Mesendoderm (in vitro differentiated cells): ENCODE results near the gene TUBA4B.
A peak's percentile ranks its signal among the peaks of the same experiment; 100 is the strongest.
"Not testable (repeated sequence)": the region's sequence is repeated elsewhere in the genome, so short reads cannot be mapped to it uniquely, and the experiment has no call there.

ENCODE experiments used
- DNase-seq: peaks from one replicate; pipeline ENCODE4 v3.0.0; 2013
- H2AK5ac ChIP-seq: 2 replicates; pipeline ENCODE4 v1.6.1; 2013; ENCODE audit warnings: low read length, inconsistent platforms
- H2BK120ac ChIP-seq: 2 replicates; pipeline ENCODE4 v1.6.1; 2013; ENCODE audit warnings: low read depth, mild to moderate bottlenecking, low read length, moderate library complexity, mixed read lengths
- H2BK15ac ChIP-seq: replicated peaks from 2 replicates; pipeline ENCODE4 v1.6.1; 2013; ENCODE audit warnings: low read depth, mild to moderate bottlenecking, moderate library complexity
- H2BK5ac ChIP-seq: 2 replicates; pipeline ENCODE4 v1.6.1; 2013; ENCODE audit warnings: low read length, inconsistent platforms
- H3K18ac ChIP-seq: 2 replicates; pipeline ENCODE4 v1.6.1; 2013; ENCODE audit warnings: mild to moderate bottlenecking, low read length, mixed read lengths
- H3K23ac ChIP-seq: one replicate; pipeline ENCODE4 v1.6.1; 2013; ENCODE audit warnings: low read length
- H3K27ac ChIP-seq: 2 replicates; pipeline ENCODE4 v1.5.1; 2013; ENCODE audit warnings: low read depth, mild to moderate bottlenecking, inconsistent platforms, low read length, moderate library complexity
- H3K27me3 ChIP-seq: 2 replicates; pipeline ENCODE4 v1.6.1; 2013; ENCODE audit warnings: low read length, control low read depth, mild to moderate bottlenecking, inconsistent platforms; ENCODE audit not compliant: insufficient read depth, poor library complexity
- H3K36me3 ChIP-seq: 2 replicates; pipeline ENCODE4 v1.6.1; 2013; ENCODE audit warnings: low read length, inconsistent platforms; ENCODE audit not compliant: control insufficient read depth, insufficient read depth
- H3K4ac ChIP-seq: one replicate; pipeline ENCODE4 v1.6.1; 2013; ENCODE audit warnings: low read depth, mild to moderate bottlenecking, low read length, moderate library complexity
- H3K4me1 ChIP-seq: 2 replicates; pipeline ENCODE4 v1.6.1; 2013; ENCODE audit warnings: low read depth, low read length, inconsistent platforms; ENCODE audit not compliant: control insufficient read depth
- H3K4me2 ChIP-seq: 2 replicates; pipeline ENCODE4 v1.6.1; 2013; ENCODE audit warnings: low read length
- H3K4me3 ChIP-seq: 2 replicates; pipeline ENCODE4 v1.5.1; 2013; ENCODE audit warnings: mild to moderate bottlenecking, low read length
- H3K56ac ChIP-seq: one replicate; pipeline ENCODE4 v1.6.1; 2013; ENCODE audit warnings: low read length
- H3K79me1 ChIP-seq: 2 replicates; pipeline ENCODE4 v1.6.1; 2013; ENCODE audit warnings: low read length, inconsistent platforms
- H3K79me2 ChIP-seq: 2 replicates; pipeline ENCODE4 v1.6.1; 2013; ENCODE audit warnings: mild to moderate bottlenecking, low read length; ENCODE audit not compliant: control insufficient read depth, insufficient read depth
- H3K9ac ChIP-seq: 2 replicates; pipeline ENCODE4 v1.6.1; 2013; ENCODE audit warnings: low read length, inconsistent platforms
- H4K5ac ChIP-seq: one replicate; pipeline ENCODE4 v1.6.1; 2013; ENCODE audit warnings: low read length
- H4K8ac ChIP-seq: one replicate; pipeline ENCODE4 v1.6.1; 2013; ENCODE audit warnings: low read depth, mild to moderate bottlenecking, control low read depth, low read length, moderate library complexity
- WGBS: extraction: QIAGEN DNeasy Blood & Tissue Kit; methylation state at CpG from one replicate; pipeline ENCODE4 v1.1.7; 2013; ENCODE audit warnings: low lambda C conversion rate, missing lambda C conversion rate; ENCODE audit not compliant: insufficient coverage; ENCODE audit errors: extremely low coverage; 5-methylcytosine and 5-hydroxymethylcytosine counted together

TUBA4B gene

DNA sequence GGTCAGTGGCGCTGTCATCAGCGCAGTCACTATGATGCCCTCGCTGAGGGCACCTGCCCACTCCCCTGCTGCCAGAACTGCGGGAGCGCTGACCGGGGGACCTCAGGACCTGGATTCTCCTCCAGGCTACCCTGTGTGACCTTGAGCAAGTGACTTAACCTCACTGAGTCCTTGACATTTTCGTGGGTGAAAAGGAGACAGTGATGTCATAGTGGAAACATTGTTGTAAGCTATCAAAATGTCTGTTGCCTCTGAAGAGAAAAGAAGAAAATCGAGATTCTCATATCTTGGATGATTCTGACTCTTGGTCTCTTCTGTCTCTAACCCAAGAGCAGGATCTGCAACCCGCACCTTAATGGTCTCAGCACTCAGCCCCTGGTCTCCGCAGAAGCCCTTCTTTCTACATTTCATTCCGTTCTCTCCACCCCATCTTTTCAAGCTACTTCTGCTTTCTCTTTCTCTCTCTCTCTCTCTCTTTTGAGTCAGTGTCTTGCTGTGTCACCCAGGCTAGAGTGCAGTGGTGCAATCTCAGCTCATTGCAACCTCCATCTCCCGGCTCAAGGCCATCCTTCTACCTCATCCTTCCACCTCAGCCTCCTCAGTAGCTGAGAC is 1.7 kb downstream of the TUBA4B start:
- no CpG with 5 or more reads among the region's 12 CpGs for WGBS
- Histone ChIP-seq H3K4me1 (peaks cover 5% of the 10 kb centered on the region), H3K23ac (no peak overlapping the region), H3K79me2 (peaks cover 2% of the 10 kb centered on the region), H3K18ac (no peak overlapping the region), H2BK120ac (no peak overlapping the region), H3K4me2 (no peak overlapping the region), H4K5ac (no peak overlapping the region), H3K27ac (no peak overlapping the region), H2AK5ac (no peak overlapping the region), H4K8ac (no peak overlapping the region), H3K56ac (no peak overlapping the region), H3K9ac (no peak overlapping the region), H3K4ac (no peak overlapping the region), H3K79me1 (peaks cover 2% of the 10 kb centered on the region), H2BK15ac (no peak overlapping the region), H3K36me3 (no peaks in the 10 kb centered on the region), H2BK5ac (no peak overlapping the region), H3K4me3 (no peak overlapping the region), H3K27me3 (peaks cover 16% of the 10 kb centered on the region)
- no peak for DNase-seq

DNA sequence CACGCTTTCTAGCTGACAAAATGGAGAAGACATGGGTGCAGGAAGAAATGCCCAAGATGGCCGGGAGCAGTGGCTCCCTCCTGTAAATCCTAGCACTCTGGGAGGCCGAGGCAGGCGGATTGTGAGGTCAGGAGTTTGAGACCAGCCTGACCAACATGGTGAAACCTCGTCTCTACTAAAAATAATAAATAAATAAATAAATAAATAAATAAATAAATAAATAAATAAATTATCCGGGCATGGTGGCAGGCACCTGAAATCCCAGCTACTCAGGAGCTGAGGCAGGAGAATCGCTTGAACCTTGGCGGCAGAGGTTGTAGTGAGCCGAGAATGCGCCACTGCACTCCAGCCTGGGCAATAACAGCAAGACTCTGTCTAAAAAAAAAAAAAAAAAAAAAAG is 5.9 kb downstream of the TUBA4B start:
- whole genome bisulfite sequencing, result no CpG with 5 or more reads among the region's 10 CpGs
- H2BK120ac ChIP-seq, result not testable (repeated sequence)

DNA sequence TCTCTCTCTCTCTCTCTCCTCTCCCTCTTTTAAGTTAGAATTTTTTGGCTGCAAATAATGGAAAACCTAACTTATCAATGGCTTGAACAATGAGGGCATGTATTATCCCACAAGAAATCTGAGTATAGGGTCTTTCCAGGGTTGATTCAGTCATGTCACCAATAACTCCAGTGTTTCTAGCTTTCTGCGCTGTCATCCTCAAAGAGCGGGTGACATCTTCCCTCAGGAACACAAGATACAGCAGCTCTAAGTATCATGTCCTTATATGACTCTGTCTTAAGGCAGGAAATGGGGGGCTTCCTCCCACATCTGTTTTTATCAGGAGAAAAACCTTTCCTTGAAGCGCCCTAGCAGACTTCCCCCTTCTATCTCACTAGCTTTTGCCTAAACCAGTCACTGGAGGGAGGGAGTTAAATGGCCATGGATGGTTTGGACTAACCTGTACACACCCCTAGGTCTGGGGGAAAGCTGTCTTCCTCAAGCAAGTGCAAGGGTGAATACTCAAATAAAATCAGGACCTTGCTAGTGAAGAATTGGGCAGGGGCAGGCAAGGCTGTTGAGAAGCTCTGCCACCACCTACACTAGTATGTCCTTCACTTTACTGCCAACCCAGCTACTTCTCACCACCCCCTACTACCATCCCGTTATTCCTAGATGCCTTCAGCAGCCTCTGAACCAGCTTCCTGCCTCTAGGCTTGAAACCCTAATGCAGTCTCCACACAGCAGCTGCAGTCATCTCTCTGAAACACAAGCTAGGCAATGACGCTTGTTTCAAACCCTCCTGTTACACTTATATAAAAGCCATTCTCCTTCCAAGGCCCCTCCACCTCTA is 8.2 kb downstream of the TUBA4B start:
- no peak overlapping the region for H2BK120ac ChIP-seq
- no peak overlapping the region for H2BK5ac ChIP-seq
- H3K4ac ChIP-seq, result no peak overlapping the region
- H3K4me2 ChIP-seq, result no peak overlapping the region
- H3K9ac ChIP-seq, result no peak overlapping the region
- no peak overlapping the region for H4K5ac ChIP-seq
- no peaks in the 10 kb centered on the region for H3K4me1 ChIP-seq
- no peak overlapping the region for H3K23ac ChIP-seq
- no peak overlapping the region for H2BK15ac ChIP-seq
- H4K8ac ChIP-seq, result no peak overlapping the region
- WGBS, result no CpG with 5 or more reads among the region's 5 CpGs
- no peak for DNase-seq
- H3K79me1 ChIP-seq, result no peaks in the 10 kb centered on the region
- no peak overlapping the region for H3K18ac ChIP-seq
- no peak overlapping the region for H2AK5ac ChIP-seq
- no peak overlapping the region for H3K4me3 ChIP-seq
- H3K79me2 ChIP-seq, result no peaks in the 10 kb centered on the region
- H3K56ac ChIP-seq, result no peak overlapping the region
- H3K27me3 ChIP-seq, result peaks cover under 1% of the 10 kb centered on the region
- no peak overlapping the region for H3K27ac ChIP-seq
- no peaks in the 10 kb centered on the region for H3K36me3 ChIP-seq

More for the DNA sequence above, 5.9 kb downstream of the TUBA4B start:
- H3K4me2 ChIP-seq, H3K79me2 ChIP-seq, H4K8ac ChIP-seq, H2AK5ac ChIP-seq, H3K56ac ChIP-seq, H3K79me1 ChIP-seq, H3K18ac ChIP-seq, H3K27ac ChIP-seq, H2BK15ac ChIP-seq, H4K5ac ChIP-seq, DNase-seq, H3K9ac ChIP-seq, H3K4ac ChIP-seq, H2BK5ac ChIP-seq, H3K36me3 ChIP-seq, H3K23ac ChIP-seq, H3K4me3 ChIP-seq, H3K4me1 ChIP-seq: not testable (repeated sequence)
- peaks cover 16% of the 10 kb centered on the region for H3K27me3 ChIP-seq

DNA sequence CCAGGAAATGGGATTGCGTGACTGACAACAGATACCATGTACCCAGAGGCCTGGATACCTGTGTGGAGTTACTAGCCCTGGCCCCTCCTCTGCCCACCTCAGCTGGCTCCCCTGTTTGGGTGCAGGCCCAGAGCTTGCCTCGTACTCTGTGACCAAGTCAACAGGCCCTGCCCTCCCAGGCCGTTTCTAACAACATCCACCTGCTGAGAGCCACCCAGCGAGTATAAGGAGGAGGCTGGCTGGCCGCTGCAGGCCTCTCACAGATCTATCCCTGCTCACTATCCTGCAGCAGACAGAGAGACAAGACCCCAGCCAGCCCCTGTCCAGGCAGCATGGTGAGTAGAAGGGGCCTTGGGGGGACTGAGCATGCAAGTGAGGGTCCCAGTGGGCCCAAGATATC is 13.2 kb downstream of the TUBA4B start:
- H4K8ac ChIP-seq, result no peak overlapping the region
- no peaks in the 10 kb centered on the region for H3K27me3 ChIP-seq
- no peak overlapping the region for H3K4ac ChIP-seq
- no peak for DNase-seq
- H3K4me3 ChIP-seq, result no peak overlapping the region
- H3K18ac ChIP-seq, result no peak overlapping the region
- no peak overlapping the region for H2BK15ac ChIP-seq
- no peak overlapping the region for H2BK120ac ChIP-seq
- no peaks in the 10 kb centered on the region for H3K36me3 ChIP-seq
- H3K79me1 ChIP-seq, result no peaks in the 10 kb centered on the region
- H3K27ac ChIP-seq, result no peak overlapping the region
- no CpG with 5 or more reads among the region's 5 CpGs for WGBS
- no peak overlapping the region for H2AK5ac ChIP-seq
- no peak overlapping the region for H2BK5ac ChIP-seq
- H3K9ac ChIP-seq, result no peak overlapping the region
- no peak overlapping the region for H3K56ac ChIP-seq
- H3K4me2 ChIP-seq, result no peak overlapping the region
- no peaks in the 10 kb centered on the region for H3K4me1 ChIP-seq
- H4K5ac ChIP-seq, result no peak overlapping the region
- H3K79me2 ChIP-seq, result no peaks in the 10 kb centered on the region
- H3K23ac ChIP-seq, result no peak overlapping the region

DNA sequence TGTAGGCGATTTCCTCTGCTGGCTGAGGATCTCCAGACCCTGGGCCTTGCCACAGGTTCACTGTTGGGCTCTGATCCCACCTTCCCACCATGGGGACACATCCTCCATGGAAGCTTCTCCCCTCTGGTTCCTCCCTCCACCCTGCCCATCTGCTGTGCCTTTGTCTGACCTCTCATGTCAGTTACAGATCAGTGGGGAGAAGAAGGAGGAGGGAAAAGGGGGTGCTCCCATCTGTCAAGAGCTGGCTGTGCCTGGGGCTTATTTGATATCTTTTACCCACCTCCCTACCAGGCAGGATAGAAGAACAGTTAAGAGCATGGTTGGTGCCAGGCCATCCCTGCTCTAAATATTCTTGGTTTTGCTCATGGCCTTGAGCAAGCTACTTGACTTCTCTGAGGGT is 13.8 kb downstream of the TUBA4B start:
- no peak overlapping the region for H2BK15ac ChIP-seq
- H3K79me1 ChIP-seq, result no peaks in the 10 kb centered on the region
- H3K27me3 ChIP-seq, result no peaks in the 10 kb centered on the region
- no peak overlapping the region for H3K4ac ChIP-seq
- H3K4me2 ChIP-seq, result no peak overlapping the region
- no peak overlapping the region for H3K27ac ChIP-seq
- H2BK5ac ChIP-seq, result no peak overlapping the region
- H3K4me1 ChIP-seq, result no peaks in the 10 kb centered on the region
- H4K5ac ChIP-seq, result no peak overlapping the region
- no CpG with 5 or more reads among the region's 1 CpG for WGBS
- H3K79me2 ChIP-seq, result no peaks in the 10 kb centered on the region
- H3K18ac ChIP-seq, result no peak overlapping the region
- no peak overlapping the region for H4K8ac ChIP-seq
- no peaks in the 10 kb centered on the region for H3K36me3 ChIP-seq
- no peak overlapping the region for H3K9ac ChIP-seq
- no peak overlapping the region for H3K4me3 ChIP-seq
- H2AK5ac ChIP-seq, result no peak overlapping the region
- H3K23ac ChIP-seq, result peak overlapping the region; percentile 99
- DNase-seq, result no peak
- no peak overlapping the region for H2BK120ac ChIP-seq
- no peak overlapping the region for H3K56ac ChIP-seq
